ENCODE measurements around the gene XRCC5.
"Not testable (repeated sequence)": the region's sequence is repeated elsewhere in the genome, so short reads cannot be mapped to it uniquely, and the experiment has no call there.

The XRCC5 gene

DNA sequence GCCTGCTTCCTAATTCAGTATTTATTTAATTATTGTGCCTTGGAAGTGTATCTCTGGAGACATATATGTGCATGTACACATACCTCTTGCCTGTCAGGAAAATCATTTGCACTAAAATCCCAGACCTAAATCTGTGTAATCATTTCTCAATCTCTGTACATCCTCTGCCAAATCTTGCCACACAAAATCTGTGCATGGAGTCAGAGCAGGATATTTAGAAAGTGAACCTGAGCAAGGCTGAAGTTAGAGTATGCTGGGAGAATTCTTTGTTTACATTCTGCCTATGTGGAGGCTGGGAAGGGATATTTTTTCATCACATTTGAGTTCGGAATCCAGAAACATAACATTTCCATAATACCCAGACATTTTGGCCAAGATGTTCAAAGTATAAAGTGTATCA is 9.3 kb downstream of the XRCC5 start:
- no peak for DNase-seq (ENCODE audit: low read depth)

DNA sequence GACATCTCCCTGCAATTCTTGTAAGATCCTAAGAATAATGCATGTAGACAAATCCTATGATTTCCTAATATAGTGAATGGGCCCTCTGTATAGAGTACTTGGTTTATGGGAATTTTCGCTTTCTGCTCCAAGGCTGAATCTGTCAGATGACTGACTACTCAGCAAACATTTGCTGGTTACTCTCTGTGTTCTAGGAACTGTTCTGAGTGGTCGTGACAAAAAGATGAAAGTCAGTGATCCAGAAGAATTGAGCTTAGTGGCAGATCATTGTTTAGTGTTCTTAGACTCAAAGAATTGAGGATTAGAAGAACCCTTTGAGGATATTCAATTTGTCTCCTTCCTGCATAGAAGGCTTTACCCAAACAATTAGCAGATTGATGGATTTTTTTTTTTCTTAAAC is 10.0 kb downstream of the XRCC5 start:
- DNase-seq (ENCODE audit: low read depth), result no peak

DNA sequence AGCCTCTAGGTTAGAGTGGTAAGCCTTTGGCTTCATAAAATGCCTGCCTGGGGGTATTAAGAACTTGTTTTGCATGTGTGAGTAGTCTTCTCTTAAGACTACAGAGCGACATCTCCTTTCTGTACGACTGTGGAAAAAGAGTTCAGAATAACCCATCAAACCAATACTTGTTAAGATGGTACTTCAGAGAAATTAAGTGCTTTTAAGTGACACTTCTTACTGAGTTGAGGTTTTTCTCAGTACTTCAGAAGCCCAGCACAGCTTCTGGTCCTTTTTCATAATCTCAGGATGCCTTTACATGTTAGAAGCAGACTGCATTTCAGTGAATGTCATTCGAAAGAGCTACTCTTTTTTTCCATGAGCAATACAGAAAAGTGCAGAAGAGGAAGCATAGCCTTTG is 10.8 kb downstream of the XRCC5 start:
- DNase-seq (ENCODE audit: low read depth), result no peak

DNA sequence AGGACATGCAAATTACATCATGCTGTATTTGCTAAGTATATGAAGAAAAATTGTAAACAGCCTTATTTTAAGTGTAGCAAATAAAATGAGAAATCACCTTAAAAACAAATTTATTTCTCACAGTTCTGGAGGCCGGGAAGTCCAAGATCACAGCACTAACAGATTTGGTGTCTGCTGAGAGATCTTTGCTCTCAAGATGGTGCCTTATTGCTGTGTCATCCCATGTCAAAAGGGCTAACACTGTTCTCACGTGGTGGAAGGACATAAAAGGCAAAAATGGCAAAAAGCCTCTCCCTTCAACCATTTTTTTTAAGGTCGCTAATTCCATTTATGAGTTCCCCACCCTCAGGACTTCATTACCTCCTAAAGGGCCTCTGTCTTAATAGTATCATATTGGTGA is 12.1 kb downstream of the XRCC5 start:
- no peak for DNase-seq (ENCODE audit: low read depth)

DNA sequence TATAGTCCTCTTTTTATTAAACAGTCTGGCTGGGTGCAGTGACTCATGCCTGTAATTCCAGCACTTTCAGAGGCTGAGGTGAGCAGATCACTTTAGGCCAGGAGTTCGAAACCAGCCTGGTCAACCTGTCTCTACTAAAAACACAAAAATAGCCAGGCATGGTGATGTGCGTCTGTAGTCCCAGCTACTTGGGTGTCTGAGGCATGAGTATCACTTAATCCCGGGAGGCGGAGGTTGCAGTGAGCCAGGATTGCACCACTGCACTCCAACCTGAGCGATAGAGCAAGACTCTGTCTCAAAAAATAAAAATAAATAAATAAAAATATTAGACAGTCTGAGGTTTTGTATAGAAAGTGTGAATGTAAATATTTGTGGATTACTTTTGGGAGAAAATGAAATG is 17.8 kb downstream of the XRCC5 start:
- no peak for DNase-seq (ENCODE audit: low read depth)

DNA sequence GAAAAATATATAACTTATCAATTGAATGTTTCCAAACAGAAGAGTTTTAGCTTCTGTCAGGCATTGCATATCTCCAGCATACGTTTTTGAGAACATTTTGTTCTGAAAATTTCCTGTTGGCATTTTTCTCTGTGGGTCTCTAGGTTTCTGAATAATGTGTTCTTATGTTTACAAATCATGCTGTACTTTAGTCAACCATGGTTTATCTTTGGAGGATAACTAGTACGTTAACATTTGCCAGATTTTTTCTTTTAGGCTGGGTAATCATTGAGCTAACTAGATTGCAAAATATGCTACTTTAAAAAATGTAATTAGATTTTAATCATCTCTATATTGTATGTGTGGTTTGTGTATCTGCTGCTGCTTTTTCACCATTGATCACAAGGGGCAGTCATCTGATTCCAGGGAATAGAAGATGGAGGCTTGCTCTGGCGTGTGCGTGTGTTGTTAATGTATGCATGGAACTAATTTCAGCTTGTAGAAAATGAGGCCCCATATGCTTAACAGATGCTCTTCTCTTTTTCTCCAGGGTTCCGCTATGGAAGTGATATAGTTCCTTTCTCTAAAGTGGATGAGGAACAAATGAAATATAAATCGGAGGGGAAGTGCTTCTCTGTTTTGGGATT is 21.3 kb downstream of the XRCC5 start:
- DNase-seq (ENCODE audit: low read depth), result no peak

DNA sequence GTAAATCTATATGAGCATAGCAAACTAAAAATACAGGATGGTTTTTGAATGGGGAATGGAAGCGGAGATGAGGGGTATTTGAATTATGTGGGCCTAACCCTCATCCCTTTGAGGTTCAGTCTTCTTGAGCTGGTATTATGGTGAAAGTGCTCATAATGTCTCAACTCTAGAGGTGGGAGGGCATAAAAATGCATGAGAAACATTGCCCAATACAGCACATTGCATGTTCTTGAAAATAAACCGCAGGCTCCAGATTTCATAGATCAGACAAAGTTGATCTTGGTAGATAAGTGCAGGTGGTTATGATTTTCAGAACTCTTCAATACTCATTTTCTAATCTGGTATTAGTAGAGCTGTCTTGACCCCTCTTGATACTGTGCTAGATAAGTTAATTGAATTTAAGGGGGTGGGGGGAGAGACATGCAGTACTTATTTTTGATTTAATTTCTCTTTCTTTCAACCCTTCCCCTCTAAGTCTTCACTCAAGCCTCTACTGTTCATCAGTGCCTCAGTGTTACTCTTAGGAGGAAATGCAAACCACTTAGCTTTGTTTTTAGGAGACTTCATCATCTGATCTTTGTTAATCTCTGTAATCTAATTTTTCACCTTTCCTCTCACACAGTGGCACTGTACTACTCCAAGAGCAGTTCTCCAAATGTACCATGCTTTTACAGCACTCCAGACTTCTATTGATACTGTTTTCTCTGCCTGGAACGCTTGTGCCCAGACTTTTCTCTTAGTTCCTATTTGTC is 22.2 kb downstream of the XRCC5 start:
- no peak for DNase-seq (ENCODE audit: low read depth)

DNA sequence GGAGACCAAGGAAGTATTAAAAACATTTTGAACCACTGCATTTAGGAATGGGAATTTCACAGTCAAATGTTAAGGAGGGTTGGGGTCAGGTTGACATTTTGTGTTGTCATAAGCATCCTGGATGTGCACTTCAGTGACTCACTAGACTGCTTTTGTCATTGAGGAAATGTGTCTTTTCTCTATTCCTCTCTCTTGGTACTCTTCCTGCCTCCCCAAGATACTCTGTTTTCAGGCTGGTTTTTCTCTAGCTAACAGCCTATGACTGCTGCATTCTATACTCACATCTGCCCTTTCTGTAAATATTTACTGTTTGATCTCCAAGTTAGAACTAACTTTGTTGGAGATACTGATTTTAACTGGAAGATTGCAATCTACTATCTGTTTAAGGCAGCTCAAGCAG is 23.4 kb downstream of the XRCC5 start:
- DNase-seq (ENCODE audit: low read depth), result no peak

DNA sequence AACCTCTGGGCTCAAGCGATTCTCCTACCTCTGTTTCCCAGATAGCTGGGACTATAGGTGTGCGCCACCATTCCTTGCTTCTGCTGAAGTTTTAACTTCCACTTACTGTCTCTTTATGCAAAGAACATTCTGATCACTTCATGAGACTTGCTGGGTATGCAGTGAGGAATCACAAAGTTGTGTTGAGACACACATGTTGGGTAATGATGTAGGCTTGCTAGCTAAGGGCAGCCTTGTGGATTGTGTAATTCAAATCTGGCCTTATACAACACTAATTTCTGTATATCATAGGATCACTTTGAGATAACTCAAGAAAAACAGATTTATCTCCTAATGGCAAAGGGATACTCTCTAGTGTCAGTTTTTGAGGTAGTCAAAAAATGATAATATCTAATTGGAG is 24.2 kb downstream of the XRCC5 start:
- DNase-seq (ENCODE audit: low read depth), result no peak

DNA sequence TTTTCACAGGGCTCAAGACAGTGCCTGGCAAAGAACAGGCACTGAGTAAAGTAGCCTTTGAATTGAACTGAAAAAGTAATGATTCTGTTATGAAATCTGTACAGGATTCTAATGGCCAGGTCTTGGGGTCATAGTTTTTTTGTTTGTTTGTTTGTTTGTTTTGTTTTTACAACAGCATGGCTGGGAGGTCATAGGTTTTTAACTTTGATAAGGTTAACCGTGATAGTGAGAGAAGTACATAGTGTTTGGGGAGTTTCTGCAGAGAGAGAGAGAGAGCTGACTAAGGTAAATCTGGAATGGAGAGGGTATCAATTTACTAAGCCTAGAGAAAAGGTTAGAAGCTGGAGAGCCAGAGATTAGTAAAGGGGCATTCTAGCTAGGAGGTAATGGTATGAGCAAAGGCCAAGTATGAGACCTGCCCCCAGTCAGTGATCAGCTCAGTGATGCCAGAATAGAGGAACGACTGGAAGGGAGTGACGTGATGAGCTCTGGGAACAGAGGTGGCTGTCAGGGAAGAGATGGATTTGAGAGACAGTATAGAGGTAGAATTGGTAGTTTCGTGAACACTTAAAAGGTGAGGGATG is 25.9 kb downstream of the XRCC5 start:
- DNase-seq (ENCODE audit: low read depth), result no peak

DNA sequence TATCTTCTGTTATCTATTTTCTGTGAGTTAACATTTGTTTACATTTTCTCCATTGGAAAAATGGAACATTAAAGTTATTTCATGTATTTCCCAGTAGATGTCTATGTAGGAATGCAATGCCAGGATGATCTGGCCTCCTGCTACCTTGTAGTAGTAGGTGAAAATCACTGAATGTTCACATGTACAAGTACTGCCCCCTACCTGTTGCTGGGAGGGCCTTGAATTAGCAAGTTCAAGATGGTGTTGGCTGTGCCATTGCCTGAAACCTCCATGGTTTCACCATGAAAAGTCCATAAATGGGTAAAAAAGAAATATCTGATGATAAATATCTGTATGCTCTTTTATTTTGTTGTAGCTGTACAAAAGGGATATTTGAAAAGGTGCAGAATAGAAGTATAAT is 30.7 kb downstream of the XRCC5 start:
- no peak for DNase-seq (ENCODE audit: low read depth)

DNA sequence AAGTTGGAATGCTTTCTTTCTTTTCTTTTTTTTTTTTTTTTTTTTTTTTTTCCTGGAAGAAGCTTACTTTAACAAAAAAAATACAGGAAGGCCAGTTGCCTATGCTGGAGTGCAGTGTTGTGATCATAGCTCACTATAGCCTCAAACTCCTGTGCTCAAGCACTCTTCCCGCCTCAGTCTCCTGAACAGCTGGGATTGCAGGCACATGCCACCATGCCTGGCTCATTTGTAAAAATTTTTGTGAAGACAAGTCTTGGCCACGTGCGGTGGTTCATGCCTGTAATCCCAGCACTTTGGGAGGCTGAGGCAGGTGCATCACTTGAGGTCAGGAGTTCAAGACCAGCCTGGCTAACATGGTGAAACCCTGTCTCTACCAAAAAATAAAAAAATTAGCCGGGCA is 32.4 kb downstream of the XRCC5 start:
- not testable (repeated sequence) for DNase-seq (ENCODE audit: low read depth)

DNA sequence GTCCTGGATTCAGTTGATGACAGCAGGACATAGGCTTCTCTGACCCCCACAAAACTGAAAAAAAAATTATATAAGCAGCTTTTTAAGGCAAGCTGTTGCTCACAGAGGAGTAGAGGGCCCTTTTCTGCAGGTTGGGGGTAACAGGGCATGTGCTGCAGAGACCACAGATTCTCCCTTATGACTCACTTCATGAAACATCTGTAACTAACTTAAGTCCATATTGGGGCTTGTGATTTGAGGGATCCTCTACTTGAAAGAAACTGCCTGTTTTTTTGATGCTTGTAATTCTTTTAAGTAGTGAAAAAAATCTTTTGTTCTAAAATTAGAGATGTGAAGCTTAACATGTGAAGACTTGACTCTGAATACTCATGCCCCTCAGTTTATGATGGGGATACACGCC is 33.4 kb downstream of the XRCC5 start:
- no peak for DNase-seq (ENCODE audit: low read depth)

DNA sequence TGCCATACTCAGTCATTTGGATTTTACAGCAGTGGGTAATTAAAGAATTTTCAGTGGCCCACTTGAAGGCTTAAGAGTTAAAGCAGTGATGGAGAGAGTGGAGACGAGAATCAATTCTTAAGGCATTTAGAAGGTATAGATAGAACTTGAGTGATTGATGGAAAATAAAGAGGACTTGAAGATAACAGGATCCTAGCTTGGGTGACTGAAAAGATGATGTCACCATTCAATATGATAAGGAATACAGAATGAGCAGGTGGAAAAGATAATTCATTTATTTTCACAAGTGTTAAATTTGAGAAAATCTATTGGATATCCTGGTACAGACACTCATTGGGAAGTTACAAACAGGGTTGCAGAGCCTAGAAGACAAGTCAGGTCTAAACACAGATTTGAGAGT is 35.2 kb downstream of the XRCC5 start:
- no peak for DNase-seq (ENCODE audit: low read depth)

DNA sequence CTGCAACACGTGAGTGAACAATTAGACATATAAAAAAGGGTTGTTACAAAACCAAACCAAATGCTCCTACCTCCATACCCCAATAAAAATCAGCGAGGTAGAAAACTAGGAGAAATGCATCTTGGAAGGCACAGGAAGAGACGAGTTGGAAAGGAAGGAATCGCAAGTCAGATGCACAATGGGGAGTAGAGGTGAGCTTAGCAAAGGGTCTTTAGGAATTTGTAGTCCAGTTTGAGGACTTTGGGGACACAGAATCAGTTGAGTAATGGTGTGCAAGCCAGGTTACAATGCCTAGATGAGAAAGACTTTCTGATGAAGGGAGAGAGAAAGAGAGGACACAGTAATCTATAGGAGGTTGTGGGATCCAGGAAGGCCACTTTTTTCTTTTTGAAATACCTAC is 35.7 kb downstream of the XRCC5 start:
- DNase-seq (ENCODE audit: low read depth), result no peak

DNA sequence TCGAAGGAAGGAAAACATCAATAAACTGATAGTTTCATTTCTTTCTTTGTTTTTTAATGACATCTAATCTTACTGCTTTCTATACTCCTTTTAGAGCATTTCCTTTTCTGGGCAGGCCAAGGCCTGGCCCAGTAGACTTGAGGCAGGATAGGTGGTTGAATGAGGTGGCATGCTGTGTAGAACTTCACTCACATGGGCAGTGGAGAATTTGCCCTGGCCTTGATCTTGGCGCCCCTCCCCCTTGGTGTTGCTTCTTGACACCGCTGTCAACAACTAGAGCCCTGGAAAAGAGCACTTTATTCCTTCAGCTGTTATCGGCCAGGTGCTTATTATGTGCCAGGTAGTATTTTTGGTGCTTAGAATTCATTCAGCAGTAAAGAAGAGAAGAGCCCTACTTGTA is 37.4 kb downstream of the XRCC5 start:
- no peak for DNase-seq (ENCODE audit: low read depth)

DNA sequence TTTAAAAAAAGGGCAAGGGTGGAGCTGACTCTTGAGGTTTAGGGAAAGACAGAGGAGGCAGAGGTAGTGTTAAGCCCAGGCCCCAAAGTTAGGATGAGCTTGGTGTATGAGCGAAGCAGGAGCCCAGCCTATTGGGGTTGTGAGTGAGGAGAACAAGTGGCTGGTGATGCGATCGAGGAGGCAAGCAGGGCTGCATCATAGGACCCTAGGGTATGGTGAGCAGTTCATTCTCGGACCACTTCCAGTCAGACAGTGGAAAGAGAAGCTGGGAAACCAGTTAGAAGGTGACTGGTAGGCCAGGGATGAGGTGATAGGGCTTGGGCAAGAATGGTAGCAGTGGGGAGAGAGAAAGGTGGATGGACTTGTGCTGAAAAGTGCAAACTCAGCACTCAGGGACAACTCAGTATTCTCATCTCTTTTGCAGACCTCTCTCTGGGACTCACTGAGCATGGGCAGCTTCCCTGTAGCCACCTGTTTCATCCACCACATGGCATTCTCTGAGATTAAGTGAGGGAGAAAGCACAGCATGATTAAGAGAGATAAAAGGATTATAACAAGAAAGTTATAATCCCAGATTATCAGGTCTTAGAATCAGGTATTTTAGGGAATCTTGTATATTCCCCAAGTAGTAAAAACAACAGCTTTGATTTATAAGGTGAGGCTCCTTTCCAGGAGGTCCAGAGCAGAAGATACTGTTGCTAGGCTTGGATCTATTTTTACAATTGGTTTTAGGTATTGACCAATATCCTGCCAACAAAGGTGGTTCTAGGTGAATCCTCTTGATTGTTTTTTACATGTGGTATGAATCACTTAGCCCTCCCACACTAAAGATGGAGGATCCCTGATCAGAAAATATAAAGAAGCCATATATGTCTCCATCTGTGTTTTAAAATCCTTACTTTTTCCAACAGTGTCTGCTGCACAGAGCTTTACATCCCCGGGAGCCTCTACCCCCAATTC is 38.3 kb downstream of the XRCC5 start:
- no peak for DNase-seq (ENCODE audit: low read depth)

DNA sequence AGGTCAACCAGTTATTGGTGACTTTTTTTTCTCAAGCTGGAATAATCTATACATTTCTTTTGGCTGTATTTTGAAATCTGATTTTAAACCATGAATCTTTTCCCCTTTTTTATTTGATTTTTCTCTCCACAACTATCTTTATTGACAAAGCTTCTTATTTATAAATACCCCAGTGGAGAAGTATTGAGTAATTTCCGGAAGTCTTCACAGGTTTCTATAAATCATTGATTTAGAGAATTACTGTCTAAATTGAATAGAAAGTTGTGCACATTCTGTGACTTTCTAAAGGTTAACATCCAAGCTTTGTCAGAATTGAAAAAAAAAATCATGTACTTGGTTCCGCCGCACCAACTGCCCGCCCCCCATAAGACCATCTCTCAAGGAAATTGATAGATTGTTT is 39.8 kb downstream of the XRCC5 start:
- DNase-seq (ENCODE audit: low read depth), result no peak

DNA sequence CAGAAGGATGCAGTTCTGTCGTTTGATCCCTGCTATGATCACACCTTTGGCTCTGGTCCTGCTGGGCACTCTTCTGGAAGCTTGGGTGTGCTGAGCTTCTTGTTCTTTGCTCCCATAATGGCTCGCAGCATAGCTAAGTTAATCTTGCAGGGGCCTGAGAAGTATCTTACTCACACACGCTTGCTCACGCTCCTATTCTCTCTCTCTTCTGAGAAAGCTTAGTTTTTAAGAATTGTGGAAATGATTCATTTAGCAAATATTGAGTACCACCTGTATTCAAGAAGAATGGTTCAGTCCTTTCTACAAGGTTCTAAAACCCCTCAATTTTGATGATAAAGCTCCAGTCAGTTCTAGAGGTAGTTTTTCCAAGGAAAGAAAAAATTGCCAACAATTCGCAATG is 40.6 kb downstream of the XRCC5 start:
- DNase-seq (ENCODE audit: low read depth), result no peak

DNA sequence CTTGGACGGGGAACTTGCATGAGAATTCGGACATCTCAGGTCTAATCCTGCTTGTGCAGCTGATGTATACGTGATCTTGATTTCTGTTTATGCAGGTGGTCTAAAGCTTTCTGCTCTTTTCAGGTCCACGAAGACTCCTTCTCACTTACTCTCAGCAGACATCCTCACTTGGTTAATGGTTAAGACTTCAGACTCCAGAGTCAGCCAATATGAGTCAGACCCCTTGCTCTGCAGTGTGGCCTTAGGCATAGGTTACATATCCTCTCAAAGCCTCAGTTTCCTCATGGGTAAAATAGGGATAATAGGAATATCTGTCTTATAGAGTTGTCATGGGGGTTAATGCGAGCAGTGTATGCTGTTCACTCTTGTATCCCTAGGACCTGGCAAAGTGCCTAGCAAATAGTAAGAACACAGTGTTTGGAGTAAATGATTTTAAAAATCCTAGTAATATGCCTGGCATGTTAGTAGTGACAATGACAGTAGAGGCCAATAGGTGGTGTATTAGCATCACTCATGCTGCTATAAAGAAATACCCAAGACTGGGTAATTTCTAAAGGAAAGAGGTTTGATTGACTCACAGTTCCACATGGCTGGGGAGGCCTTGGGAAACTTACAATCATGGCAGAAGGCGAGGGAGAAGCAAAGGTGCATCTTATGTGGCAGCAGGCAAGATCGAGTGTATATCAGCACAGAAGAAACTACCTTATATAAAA is 42.3 kb downstream of the XRCC5 start:
- DNase-seq (ENCODE audit: low read depth), result no peak

DNA sequence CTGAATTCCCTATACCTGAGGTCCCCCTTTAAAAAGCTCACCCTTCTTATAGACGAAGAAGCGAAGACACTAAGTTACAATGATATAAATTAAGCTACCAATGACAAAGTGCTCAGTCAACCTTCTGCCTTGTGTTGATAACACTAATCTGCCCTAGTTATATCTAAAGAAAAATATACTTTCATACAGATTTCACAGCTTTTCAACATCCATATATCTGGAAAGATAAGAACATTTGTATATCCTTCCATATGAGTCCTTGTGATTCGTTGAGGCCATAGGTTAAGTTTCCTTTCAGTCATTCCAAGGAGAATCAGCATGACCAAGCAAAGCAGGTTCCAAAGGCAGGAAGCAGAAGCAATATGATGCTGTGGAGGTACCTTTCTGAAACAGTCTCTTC is 46.8 kb downstream of the XRCC5 start:
- no peak for DNase-seq (ENCODE audit: low read depth)

DNA sequence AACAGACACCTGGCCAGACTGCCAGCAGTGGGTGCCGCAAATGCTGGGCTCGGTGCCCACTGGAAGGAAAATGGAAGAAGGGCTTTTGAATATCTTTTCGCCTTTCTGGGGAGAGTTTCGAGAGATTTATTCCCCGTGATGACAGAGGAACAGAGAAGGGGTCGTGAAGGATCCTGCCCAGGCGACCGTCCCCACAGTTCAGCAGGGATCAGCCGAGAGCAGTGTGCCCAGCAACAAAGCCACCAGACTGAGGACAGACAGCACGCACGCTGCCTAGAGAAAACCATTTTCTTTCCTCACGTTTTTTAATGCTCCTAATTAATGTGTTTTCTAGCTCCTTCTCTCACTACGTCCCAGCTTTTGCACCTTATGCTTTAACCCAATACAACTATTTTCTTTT is 47.7 kb downstream of the XRCC5 start:
- no peak for DNase-seq (ENCODE audit: low read depth)
